HG02571 (cell line): ENCODE measurements around the gene MLST8.

Experiments used
- ATAC-seq: cut with Tn5 transposase; IDR thresholded peaks from one replicate; pipeline ENCODE4 v1.9.1; 2021; ENCODE audit warnings: mild to moderate bottlenecking, moderate library complexity; ENCODE audit not compliant: unreplicated experiment

MLST8 gene

GRCh38 chr16:2173366-2173765, 31.9 kb upstream of the MLST8 start:
- ATAC-seq = no peak

- ATAC-seq = no peak
Measured at GRCh38 chr16:2173916-2174315, 31.3 kb upstream of the MLST8 start.

GRCh38 chr16:2174396-2175131, 30.7 kb upstream of the MLST8 start:
- no peak for ATAC-seq

- no peak for ATAC-seq
Measured at GRCh38 chr16:2175454-2175853, 29.8 kb upstream of the MLST8 start.

- ATAC-seq = no peak
Measured at GRCh38 chr16:2176047-2176446, 29.2 kb upstream of the MLST8 start.

GRCh38 chr16:2177101-2177500, 28.2 kb upstream of the MLST8 start:
- no peak for ATAC-seq

- ATAC-seq = no peak
Measured at GRCh38 chr16:2177561-2177960, 27.7 kb upstream of the MLST8 start.

- no peak for ATAC-seq
Measured at GRCh38 chr16:2178321-2179106, 26.7 kb upstream of the MLST8 start.

GRCh38 chr16:2179107-2179501, 26.1 kb upstream of the MLST8 start:
- no peak for ATAC-seq

- no peak for ATAC-seq
Measured at GRCh38 chr16:2179576-2179975, 25.7 kb upstream of the MLST8 start.

- ATAC-seq = no peak
Measured at GRCh38 chr16:2180461-2180860, 24.8 kb upstream of the MLST8 start.

- no peak for ATAC-seq
Measured at GRCh38 chr16:2180962-2181923, 24.0 kb upstream of the MLST8 start.

- ATAC-seq = no peak
Measured at GRCh38 chr16:2181952-2182351, 23.3 kb upstream of the MLST8 start.

- ATAC-seq = no peak
Measured at GRCh38 chr16:2183671-2184070, 21.6 kb upstream of the MLST8 start.

GRCh38 chr16:2184346-2184745, 20.9 kb upstream of the MLST8 start:
- ATAC-seq = no peak

- ATAC-seq = no peak
Measured at GRCh38 chr16:2184962-2185361, 20.3 kb upstream of the MLST8 start.

- ATAC-seq = no peak
Measured at GRCh38 chr16:2186064-2186463, 19.2 kb upstream of the MLST8 start.

- no peak for ATAC-seq
Measured at GRCh38 chr16:2186505-2186904, 18.7 kb upstream of the MLST8 start.

- no peak for ATAC-seq
Measured at GRCh38 chr16:2187212-2187611, 18.0 kb upstream of the MLST8 start.

GRCh38 chr16:2188395-2188794, 16.9 kb upstream of the MLST8 start:
- ATAC-seq = no peak

GRCh38 chr16:2189252-2189893, 15.9 kb upstream of the MLST8 start:
- no peak for ATAC-seq
